ENCODE data around the gene STN1.

- no peak for TF ChIP-seq POLR2AphosphoS5 (IDR thresholded peaks at IDR 0.05; ENCODE audit: low read depth, low read length)
- TF ChIP-seq CTCF (IDR thresholded peaks at IDR 0.05), result no peak
- TF ChIP-seq REST (IDR thresholded peaks at IDR 0.05; ENCODE audit: insufficient read depth in 1 of 2, low read depth in 2 of 2, low read length in 1 of 2), result no peak
- TF ChIP-seq SIN3A (IDR thresholded peaks at IDR 0.05; ENCODE audit: borderline replicate concordance, insufficient read depth, low read depth, low read length), result no peak
- no peak for TF ChIP-seq TCF7L2 (IDR thresholded peaks at IDR 0.05; ENCODE audit: low read depth, low read length)
These were observed 85.2 kb downstream of the STN1 start for GRCh38 chr10:103832806-103833205.
